ENCODE results near the gene CHCT1. TPM values are rescaled to one million over a fixed set of nuclear protein-coding genes. Genes with fewer than 3 reads are reported as not detected.

The CHCT1 gene
- total RNA-seq, 1 donor from 2014 or later, result not detected

- Mint-ChIP-seq H3K36me3 (ENCODE audit: low read depth) (peaks cover 25% of the 10 kb centered on the region), H3K4me1 (ENCODE audit: low read depth) (no peaks in the 10 kb centered on the region), H3K27ac (ENCODE audit: unreplicated experiment) (no peak overlapping the region), H3K4me3 (ENCODE audit: unreplicated experiment) (no peak overlapping the region), H3K27me3 (ENCODE audit: low read depth) (no peaks in the 10 kb centered on the region), H3K9me3 (ENCODE audit: low read depth) (no peaks in the 10 kb centered on the region)
- DNase-seq (ENCODE audit: low spot score), result no peak
- no peak for TF ChIP-seq CTCF (IDR thresholded peaks at IDR 0.05)
Observed at GRCh38 chr17:60451071-60451470, 28.8 kb downstream of the CHCT1 start.

GRCh38 chr17:60451965-60452364, 29.7 kb downstream of the CHCT1 start:
- no peak overlapping the region for H3K27ac Mint-ChIP-seq (ENCODE audit: unreplicated experiment)
- no peaks in the 10 kb centered on the region for H3K27me3 Mint-ChIP-seq (ENCODE audit: low read depth)
- H3K4me1 Mint-ChIP-seq (ENCODE audit: low read depth), result peaks cover 4% of the 10 kb centered on the region
- H3K9me3 Mint-ChIP-seq (ENCODE audit: low read depth), result peaks cover under 1% of the 10 kb centered on the region
- no peak for DNase-seq (ENCODE audit: low spot score)
- H3K4me3 Mint-ChIP-seq (ENCODE audit: unreplicated experiment), result no peak overlapping the region
- no peak for TF ChIP-seq CTCF (IDR thresholded peaks at IDR 0.05)
- peaks cover 26% of the 10 kb centered on the region for H3K36me3 Mint-ChIP-seq (ENCODE audit: low read depth)

GRCh38 chr17:60455378-60455777, 33.1 kb downstream of the CHCT1 start:
- no peak for DNase-seq (ENCODE audit: low spot score)
- Mint-ChIP-seq H3K27me3 (ENCODE audit: low read depth) (no peaks in the 10 kb centered on the region), H3K36me3 (ENCODE audit: low read depth) (peaks cover 37% of the 10 kb centered on the region)

GRCh38 chr17:60457148-60457547, 34.9 kb downstream of the CHCT1 start:
- no peak overlapping the region for H3K27ac Mint-ChIP-seq (ENCODE audit: unreplicated experiment)
- H3K36me3 Mint-ChIP-seq (ENCODE audit: low read depth), result peaks cover 31% of the 10 kb centered on the region
- no peak for DNase-seq (ENCODE audit: low spot score)
- H3K27me3 Mint-ChIP-seq (ENCODE audit: low read depth), result no peaks in the 10 kb centered on the region
- TF ChIP-seq CTCF (IDR thresholded peaks at IDR 0.05), result no peak
- H3K4me3 Mint-ChIP-seq (ENCODE audit: unreplicated experiment), result no peak overlapping the region
- H3K4me1 Mint-ChIP-seq (ENCODE audit: low read depth), result peaks cover 4% of the 10 kb centered on the region
- peaks cover 2% of the 10 kb centered on the region for H3K9me3 Mint-ChIP-seq (ENCODE audit: low read depth)

More at GRCh38 chr17:60455378-60455777, 33.1 kb downstream of the CHCT1 start:
- Mint-ChIP-seq H3K4me3 (ENCODE audit: unreplicated experiment) (no peak overlapping the region), H3K27ac (ENCODE audit: unreplicated experiment) (no peak overlapping the region), H3K9me3 (ENCODE audit: low read depth) (peaks cover 2% of the 10 kb centered on the region), H3K4me1 (ENCODE audit: low read depth) (peaks cover 4% of the 10 kb centered on the region)
- TF ChIP-seq CTCF (IDR thresholded peaks at IDR 0.05), result no peak

- H3K4me1 Mint-ChIP-seq (ENCODE audit: low read depth), result peaks cover 22% of the 10 kb centered on the region
Observed at GRCh38 chr17:60461584-60461983, 39.3 kb downstream of the CHCT1 start.

More at GRCh38 chr17:60461584-60461983, 39.3 kb downstream of the CHCT1 start:
- peaks cover 2% of the 10 kb centered on the region for H3K9me3 Mint-ChIP-seq (ENCODE audit: low read depth)
- H3K4me3 Mint-ChIP-seq (ENCODE audit: unreplicated experiment), result no peak overlapping the region
- DNase-seq (ENCODE audit: low spot score), result no peak
- peaks cover 31% of the 10 kb centered on the region for H3K36me3 Mint-ChIP-seq (ENCODE audit: low read depth)
- H3K27ac Mint-ChIP-seq (ENCODE audit: unreplicated experiment), result no peak overlapping the region
- no peak for TF ChIP-seq CTCF (IDR thresholded peaks at IDR 0.05)
- H3K27me3 Mint-ChIP-seq (ENCODE audit: low read depth), result no peaks in the 10 kb centered on the region
